Sigmoid colon (tissue), 4 donors: ENCODE results near the gene TNFRSF11A.

ENCODE experiments used
- EP300 ChIP-seq, 4 donors: sonication (generic); formaldehyde crosslinking; IDR thresholded peaks; one replicate each; pipeline ENCODE4 v1.6.1; 2017; ENCODE audit warnings: antibody characterized with exemption in 4 of 4
- POLR2A ChIP-seq, 2 donors: fragments of 450-650 bp; IDR thresholded peaks; one replicate each; pipeline ENCODE4 v1.6.1; 2016; ENCODE audit warnings: antibody characterized with exemption in 2 of 2, mild to moderate bottlenecking in 2 of 2, moderate library complexity in 2 of 2
- TF ChIP-seq, protein P1 (sequence below), 4 experiments: fragments of 450-650 bp in 3 of 4; fragments of 200-600 bp in 1 of 4; IDR thresholded peaks; one replicate each; pipeline ENCODE4 v1.5.1; 2016 to 2019; ENCODE audit warnings: antibody characterized with exemption in 4 of 4, mild to moderate bottlenecking in 3 of 4, moderate library complexity in 2 of 4

DNA sequence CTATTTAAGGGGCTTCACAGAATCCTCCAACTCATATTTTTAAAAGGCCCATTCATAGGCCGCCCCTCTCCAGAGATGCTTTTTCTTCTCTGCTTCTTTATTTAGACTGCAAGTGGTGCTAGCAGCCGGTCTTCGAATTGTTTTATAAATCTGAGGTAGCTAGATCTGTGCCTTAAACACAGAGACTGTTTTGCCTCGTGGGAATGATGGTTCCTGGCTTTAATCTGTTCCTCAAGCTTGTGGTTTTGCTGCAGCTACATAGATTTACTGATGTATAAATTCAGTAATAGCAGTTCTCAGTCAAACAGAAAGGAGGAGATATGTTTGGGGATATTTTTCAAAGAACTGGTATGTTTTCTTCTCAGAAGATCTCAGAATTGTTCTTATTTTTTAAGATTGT is 45.3 kb downstream of the TNFRSF11A start:
- TF ChIP-seq, protein P1, sequence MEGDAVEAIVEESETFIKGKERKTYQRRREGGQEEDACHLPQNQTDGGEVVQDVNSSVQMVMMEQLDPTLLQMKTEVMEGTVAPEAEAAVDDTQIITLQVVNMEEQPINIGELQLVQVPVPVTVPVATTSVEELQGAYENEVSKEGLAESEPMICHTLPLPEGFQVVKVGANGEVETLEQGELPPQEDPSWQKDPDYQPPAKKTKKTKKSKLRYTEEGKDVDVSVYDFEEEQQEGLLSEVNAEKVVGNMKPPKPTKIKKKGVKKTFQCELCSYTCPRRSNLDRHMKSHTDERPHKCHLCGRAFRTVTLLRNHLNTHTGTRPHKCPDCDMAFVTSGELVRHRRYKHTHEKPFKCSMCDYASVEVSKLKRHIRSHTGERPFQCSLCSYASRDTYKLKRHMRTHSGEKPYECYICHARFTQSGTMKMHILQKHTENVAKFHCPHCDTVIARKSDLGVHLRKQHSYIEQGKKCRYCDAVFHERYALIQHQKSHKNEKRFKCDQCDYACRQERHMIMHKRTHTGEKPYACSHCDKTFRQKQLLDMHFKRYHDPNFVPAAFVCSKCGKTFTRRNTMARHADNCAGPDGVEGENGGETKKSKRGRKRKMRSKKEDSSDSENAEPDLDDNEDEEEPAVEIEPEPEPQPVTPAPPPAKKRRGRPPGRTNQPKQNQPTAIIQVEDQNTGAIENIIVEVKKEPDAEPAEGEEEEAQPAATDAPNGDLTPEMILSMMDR (IDR thresholded peaks at IDR 0.05) = no peak
- TF ChIP-seq POLR2A (IDR thresholded peaks at IDR 0.05) (no peak), EP300 (IDR thresholded peaks at IDR 0.05) (no peak)
